ENCODE data around the gene ELK3.

Gene ELK3

DNA sequence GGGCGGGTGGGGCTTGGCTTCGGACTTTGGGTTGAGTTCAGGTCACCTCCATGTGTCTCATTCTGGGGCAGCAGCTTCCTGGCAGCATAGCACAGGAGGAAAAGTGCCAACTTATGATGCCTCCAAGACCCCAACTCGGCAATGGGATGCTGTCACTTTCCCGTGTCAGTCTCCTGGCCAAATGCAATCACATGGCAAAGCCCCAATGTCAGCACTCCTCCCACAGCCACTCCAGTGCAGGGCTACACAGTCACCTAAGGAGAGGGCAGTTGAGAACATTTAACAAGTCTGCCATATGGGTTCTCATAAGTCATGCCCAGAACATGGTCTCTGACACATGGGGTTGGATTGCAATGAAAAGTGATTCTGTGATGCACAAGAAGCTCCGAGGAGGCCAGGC is 26.7 kb downstream of the ELK3 start:
- ATAC-seq = peak; percentile 2; the same call in 1 of the 3 replicates
- TF ChIP-seq ZNF70 (CRISPR knock-in tag; IDR thresholded peaks at IDR 0.05) = no peak
- TF ChIP-seq, protein P1, sequence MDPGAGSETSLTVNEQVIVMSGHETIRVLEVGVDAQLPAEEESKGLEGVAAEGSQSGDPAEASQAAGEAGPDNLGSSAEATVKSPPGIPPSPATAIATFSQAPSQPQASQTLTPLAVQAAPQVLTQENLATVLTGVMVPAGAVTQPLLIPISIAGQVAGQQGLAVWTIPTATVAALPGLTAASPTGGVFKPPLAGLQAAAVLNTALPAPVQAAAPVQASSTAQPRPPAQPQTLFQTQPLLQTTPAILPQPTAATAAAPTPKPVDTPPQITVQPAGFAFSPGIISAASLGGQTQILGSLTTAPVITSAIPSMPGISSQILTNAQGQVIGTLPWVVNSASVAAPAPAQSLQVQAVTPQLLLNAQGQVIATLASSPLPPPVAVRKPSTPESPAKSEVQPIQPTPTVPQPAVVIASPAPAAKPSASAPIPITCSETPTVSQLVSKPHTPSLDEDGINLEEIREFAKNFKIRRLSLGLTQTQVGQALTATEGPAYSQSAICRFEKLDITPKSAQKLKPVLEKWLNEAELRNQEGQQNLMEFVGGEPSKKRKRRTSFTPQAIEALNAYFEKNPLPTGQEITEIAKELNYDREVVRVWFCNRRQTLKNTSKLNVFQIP (CRISPR knock-in tag; IDR thresholded peaks at IDR 0.05; ENCODE audit: borderline replicate concordance, low read depth) = no peak
- TF ChIP-seq ESRRG (CRISPR knock-in tag; IDR thresholded peaks at IDR 0.05) = no peak
- TF ChIP-seq, protein P2, sequence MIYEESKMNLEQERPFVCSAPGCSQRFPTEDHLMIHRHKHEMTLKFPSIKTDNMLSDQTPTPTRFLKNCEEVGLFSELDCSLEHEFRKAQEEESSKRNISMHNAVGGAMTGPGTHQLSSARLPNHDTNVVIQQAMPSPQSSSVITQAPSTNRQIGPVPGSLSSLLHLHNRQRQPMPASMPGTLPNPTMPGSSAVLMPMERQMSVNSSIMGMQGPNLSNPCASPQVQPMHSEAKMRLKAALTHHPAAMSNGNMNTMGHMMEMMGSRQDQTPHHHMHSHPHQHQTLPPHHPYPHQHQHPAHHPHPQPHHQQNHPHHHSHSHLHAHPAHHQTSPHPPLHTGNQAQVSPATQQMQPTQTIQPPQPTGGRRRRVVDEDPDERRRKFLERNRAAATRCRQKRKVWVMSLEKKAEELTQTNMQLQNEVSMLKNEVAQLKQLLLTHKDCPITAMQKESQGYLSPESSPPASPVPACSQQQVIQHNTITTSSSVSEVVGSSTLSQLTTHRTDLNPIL (CRISPR knock-in tag; IDR thresholded peaks at IDR 0.05; ENCODE audit: low read depth) = no peak
- TF ChIP-seq ZC3H10 (CRISPR knock-in tag; IDR thresholded peaks at IDR 0.05) = no peak
- no peak for TF ChIP-seq RARB (CRISPR knock-in tag; IDR thresholded peaks at IDR 0.05)
- TF ChIP-seq ZNF565 (CRISPR knock-in tag; conservative IDR thresholded peaks at IDR 0.05; ENCODE audit: low read depth) = no peak
- TF ChIP-seq ZFP30 (CRISPR knock-in tag; IDR thresholded peaks at IDR 0.05) = no peak
- no peak for TF ChIP-seq CSDC2 (CRISPR knock-in tag; IDR thresholded peaks at IDR 0.05)
- TF ChIP-seq BACH2 (CRISPR knock-in tag; IDR thresholded peaks at IDR 0.05; ENCODE audit: borderline replicate concordance) = no peak
- no peak for TF ChIP-seq ARNTL (CRISPR knock-in tag; IDR thresholded peaks at IDR 0.05; ENCODE audit: borderline replicate concordance, low read depth)
- TF ChIP-seq, protein P3, sequence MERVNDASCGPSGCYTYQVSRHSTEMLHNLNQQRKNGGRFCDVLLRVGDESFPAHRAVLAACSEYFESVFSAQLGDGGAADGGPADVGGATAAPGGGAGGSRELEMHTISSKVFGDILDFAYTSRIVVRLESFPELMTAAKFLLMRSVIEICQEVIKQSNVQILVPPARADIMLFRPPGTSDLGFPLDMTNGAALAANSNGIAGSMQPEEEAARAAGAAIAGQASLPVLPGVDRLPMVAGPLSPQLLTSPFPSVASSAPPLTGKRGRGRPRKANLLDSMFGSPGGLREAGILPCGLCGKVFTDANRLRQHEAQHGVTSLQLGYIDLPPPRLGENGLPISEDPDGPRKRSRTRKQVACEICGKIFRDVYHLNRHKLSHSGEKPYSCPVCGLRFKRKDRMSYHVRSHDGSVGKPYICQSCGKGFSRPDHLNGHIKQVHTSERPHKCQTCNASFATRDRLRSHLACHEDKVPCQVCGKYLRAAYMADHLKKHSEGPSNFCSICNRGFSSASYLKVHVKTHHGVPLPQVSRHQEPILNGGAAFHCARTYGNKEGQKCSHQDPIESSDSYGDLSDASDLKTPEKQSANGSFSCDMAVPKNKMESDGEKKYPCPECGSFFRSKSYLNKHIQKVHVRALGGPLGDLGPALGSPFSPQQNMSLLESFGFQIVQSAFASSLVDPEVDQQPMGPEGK (CRISPR knock-in tag; IDR thresholded peaks at IDR 0.05; ENCODE audit: borderline replicate concordance) = no peak
- no peak for TF ChIP-seq OSR1 (CRISPR knock-in tag; IDR thresholded peaks at IDR 0.05)
- no peak for TF ChIP-seq ZNF8 (CRISPR knock-in tag; IDR thresholded peaks at IDR 0.05)
- TF ChIP-seq, protein P4, sequence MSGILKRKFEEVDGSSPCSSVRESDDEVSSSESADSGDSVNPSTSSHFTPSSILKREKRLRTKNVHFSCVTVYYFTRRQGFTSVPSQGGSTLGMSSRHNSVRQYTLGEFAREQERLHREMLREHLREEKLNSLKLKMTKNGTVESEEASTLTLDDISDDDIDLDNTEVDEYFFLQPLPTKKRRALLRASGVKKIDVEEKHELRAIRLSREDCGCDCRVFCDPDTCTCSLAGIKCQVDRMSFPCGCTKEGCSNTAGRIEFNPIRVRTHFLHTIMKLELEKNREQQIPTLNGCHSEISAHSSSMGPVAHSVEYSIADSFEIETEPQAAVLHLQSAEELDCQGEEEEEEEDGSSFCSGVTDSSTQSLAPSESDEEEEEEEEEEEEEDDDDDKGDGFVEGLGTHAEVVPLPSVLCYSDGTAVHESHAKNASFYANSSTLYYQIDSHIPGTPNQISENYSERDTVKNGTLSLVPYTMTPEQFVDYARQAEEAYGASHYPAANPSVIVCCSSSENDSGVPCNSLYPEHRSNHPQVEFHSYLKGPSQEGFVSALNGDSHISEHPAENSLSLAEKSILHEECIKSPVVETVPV (CRISPR knock-in tag; IDR thresholded peaks at IDR 0.05) = no peak
- TF ChIP-seq, protein P5, sequence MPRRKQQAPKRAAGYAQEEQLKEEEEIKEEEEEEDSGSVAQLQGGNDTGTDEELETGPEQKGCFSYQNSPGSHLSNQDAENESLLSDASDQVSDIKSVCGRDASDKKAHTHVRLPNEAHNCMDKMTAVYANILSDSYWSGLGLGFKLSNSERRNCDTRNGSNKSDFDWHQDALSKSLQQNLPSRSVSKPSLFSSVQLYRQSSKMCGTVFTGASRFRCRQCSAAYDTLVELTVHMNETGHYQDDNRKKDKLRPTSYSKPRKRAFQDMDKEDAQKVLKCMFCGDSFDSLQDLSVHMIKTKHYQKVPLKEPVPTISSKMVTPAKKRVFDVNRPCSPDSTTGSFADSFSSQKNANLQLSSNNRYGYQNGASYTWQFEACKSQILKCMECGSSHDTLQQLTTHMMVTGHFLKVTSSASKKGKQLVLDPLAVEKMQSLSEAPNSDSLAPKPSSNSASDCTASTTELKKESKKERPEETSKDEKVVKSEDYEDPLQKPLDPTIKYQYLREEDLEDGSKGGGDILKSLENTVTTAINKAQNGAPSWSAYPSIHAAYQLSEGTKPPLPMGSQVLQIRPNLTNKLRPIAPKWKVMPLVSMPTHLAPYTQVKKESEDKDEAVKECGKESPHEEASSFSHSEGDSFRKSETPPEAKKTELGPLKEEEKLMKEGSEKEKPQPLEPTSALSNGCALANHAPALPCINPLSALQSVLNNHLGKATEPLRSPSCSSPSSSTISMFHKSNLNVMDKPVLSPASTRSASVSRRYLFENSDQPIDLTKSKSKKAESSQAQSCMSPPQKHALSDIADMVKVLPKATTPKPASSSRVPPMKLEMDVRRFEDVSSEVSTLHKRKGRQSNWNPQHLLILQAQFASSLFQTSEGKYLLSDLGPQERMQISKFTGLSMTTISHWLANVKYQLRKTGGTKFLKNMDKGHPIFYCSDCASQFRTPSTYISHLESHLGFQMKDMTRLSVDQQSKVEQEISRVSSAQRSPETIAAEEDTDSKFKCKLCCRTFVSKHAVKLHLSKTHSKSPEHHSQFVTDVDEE (CRISPR knock-in tag; IDR thresholded peaks at IDR 0.05) = no peak

DNA sequence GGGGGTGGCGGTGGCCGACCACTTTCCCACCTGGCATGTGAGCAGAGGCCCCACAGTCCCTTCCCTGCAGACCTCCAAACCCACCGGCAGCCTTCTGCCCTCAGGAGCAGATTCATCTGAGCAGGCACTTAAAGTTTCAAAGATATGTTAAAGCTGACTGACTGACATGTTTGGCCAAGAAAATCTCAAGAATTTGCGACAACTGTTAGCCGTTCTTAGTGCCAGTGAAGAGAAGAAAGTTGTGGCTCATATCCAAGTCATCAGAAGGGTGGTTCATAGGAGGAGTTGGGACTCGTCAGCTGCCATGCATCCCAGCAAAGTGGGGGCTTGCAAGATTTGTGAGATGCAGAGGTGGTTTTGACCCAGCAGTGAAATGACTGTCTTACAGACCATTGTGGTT is 27.2 kb downstream of the ELK3 start:
- ATAC-seq = no peak
- TF ChIP-seq OSR1 (CRISPR knock-in tag; IDR thresholded peaks at IDR 0.05) (no peak), SNAI2 (CRISPR knock-in tag; IDR thresholded peaks at IDR 0.05) (no peak), ESRRG (CRISPR knock-in tag; IDR thresholded peaks at IDR 0.05) (no peak), ARNTL (CRISPR knock-in tag; IDR thresholded peaks at IDR 0.05; ENCODE audit: borderline replicate concordance, low read depth) (no peak), PPARA (CRISPR knock-in tag; IDR thresholded peaks at IDR 0.05; ENCODE audit: borderline replicate concordance) (no peak), BACH2 (CRISPR knock-in tag; IDR thresholded peaks at IDR 0.05; ENCODE audit: borderline replicate concordance) (no peak), ZFP30 (CRISPR knock-in tag; IDR thresholded peaks at IDR 0.05) (no peak), ZNF565 (CRISPR knock-in tag; conservative IDR thresholded peaks at IDR 0.05; ENCODE audit: low read depth) (no peak), ZFP3 (CRISPR knock-in tag; IDR thresholded peaks at IDR 0.05) (no peak), ZC3H10 (CRISPR knock-in tag; IDR thresholded peaks at IDR 0.05) (no peak), ZNF8 (CRISPR knock-in tag; IDR thresholded peaks at IDR 0.05) (no peak), ZNF70 (CRISPR knock-in tag; IDR thresholded peaks at IDR 0.05) (no peak)
- TF ChIP-seq, protein P3 (CRISPR knock-in tag; IDR thresholded peaks at IDR 0.05; ENCODE audit: borderline replicate concordance) = no peak
